K562 treated with DMSO at 1 percent for 48 hours (cell line): ENCODE data around the gene CST9L. TPM values are rescaled to one million over a fixed set of nuclear protein-coding genes. Genes with fewer than 3 reads are reported as not detected.

ENCODE experiments used
- total RNA-seq: library from RNA; unstranded; fragments of 300-600 nt; gene quantifications from 2 replicates; pipeline ENCODE4 v1.2.3, GENCODE V29; 2022; ENCODE audit warnings: low replicate concordance; ENCODE audit errors: extremely low read depth

CST9L gene, protein sequence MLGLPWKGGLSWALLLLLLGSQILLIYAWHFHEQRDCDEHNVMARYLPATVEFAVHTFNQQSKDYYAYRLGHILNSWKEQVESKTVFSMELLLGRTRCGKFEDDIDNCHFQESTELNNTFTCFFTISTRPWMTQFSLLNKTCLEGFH
- not detected in 2 replicates for total RNA-seq

GRCh38 chr20:23568320-23568970 lies at the start of gene CST9L:
Gene CST9L, minus strand, starts transcription at chr20:23568484. Its CDS starts 34 bp downstream, at chr20:23568450.

DNA sequence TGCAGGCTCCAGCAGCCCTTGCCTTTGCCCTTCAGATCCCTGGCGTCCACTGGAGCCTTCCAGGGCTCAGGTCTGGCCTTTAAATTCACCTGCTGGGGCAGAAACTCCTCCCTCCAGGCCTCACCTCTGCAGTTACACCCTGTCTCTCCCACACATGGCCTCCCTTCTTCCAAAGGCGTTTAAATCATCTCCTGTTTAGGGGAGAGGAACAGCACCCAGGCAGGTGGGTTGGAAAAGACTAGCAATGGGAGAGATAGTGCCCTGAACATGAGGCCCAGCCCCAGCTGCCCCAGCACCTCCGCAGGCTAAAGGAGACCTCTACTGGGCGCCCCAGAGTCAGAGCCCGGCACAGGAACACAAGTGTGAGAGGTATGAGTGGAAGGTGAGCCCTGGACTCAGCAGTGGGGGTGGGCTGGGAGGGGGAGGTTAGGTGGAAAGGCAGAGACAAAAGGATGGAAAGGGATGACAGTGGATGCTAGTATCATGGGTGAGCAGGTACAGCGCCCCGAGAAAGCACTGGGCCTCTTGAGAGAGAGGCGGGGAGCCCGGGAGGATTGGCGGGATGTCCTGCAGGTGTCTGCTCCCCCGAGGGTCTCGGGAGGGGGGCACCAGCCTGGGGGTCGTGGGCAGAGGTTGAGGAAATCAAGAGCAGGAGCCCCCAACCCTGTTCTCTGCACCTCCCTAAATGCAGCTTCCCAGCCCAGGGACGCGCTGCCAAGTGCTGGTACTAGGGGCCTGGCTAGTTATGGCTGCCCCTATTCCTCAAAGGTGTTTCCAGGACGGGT lies 37.8 kb upstream of the CST9L start, which contains the start of gene CST9:
TSS of gene CST9 (minus strand) at position 51 of the 785 bp plus-strand sequence. CDS start 53 bp downstream, outside the sequence.

Other genes with a start within 250 kb of the CST9L start
- gene NXT1, start 217.7 kb downstream of the CST9L start, total RNA-seq: not detected in 2 replicates
- gene GZF1, start 206.3 kb downstream of the CST9L start, total RNA-seq: not detected in 2 replicates
- not detected in 2 replicates for gene NAPB, start 147.0 kb downstream of the CST9L start, total RNA-seq
- not detected in 2 replicates for gene CSTL1, start 128.8 kb downstream of the CST9L start, total RNA-seq
- not detected in 2 replicates for gene CST11, start 115.6 kb downstream of the CST9L start, total RNA-seq
- not detected in 2 replicates for gene CST8, start 77.4 kb downstream of the CST9L start, total RNA-seq
- not detected in 2 replicates for gene CST9, start 37.4 kb upstream of the CST9L start, total RNA-seq
- gene CST3, start 69.5 kb upstream of the CST9L start, total RNA-seq: not detected in 2 replicates
- not detected in 2 replicates for gene CST4, start 120.6 kb upstream of the CST9L start, total RNA-seq
- gene CST1, start 182.5 kb upstream of the CST9L start, total RNA-seq: not detected in 2 replicates